Fibroblast of lung (primary cell): ENCODE measurements around the gene PRR27.

Experiments
- CTCF ChIP-seq, 2 donors: IDR thresholded peaks in 1 of 2; conservative IDR thresholded peaks in 1 of 2; 1 replicate in 1 of 2; 2 replicates in 1 of 2; pipeline ENCODE4 v1.5.1; 2011 to 2012; ENCODE audit warnings: low read length in 2 of 2, control low read depth in 1 of 2, inconsistent platforms in 1 of 2, low read depth in 1 of 2, mild to moderate bottlenecking in 1 of 2
- EZH2 ChIP-seq: IDR thresholded peaks from 2 replicates; pipeline ENCODE4 v1.5.1; 2012; ENCODE audit warnings: low read length, control low read depth, mild to moderate bottlenecking; ENCODE audit errors: missing control alignments

- no peak for TF ChIP-seq CTCF (conservative IDR thresholded peaks at IDR 0.05 in 1 of 2, IDR thresholded peaks at IDR 0.05 in 1 of 2; ENCODE audit: low read depth in 1 of 2, low read length in 2 of 2)
- no peak for TF ChIP-seq EZH2
These were observed 2.8 kb upstream of the PRR27 start for GRCh38 chr4:70151271-70151670.
